GM19025 (cell line): ENCODE results near the gene MEIS1.
"Not testable (repeated sequence)": the region's sequence is repeated elsewhere in the genome, so short reads cannot be mapped to it uniquely, and the experiment has no call there.

Experiments used
- ATAC-seq: cut with Tn5 transposase; IDR thresholded peaks from one replicate; pipeline ENCODE4 v1.9.1; 2021; ENCODE audit warnings: mild to moderate bottlenecking, low read depth, moderate library complexity; ENCODE audit not compliant: unreplicated experiment

The MEIS1 gene

DNA sequence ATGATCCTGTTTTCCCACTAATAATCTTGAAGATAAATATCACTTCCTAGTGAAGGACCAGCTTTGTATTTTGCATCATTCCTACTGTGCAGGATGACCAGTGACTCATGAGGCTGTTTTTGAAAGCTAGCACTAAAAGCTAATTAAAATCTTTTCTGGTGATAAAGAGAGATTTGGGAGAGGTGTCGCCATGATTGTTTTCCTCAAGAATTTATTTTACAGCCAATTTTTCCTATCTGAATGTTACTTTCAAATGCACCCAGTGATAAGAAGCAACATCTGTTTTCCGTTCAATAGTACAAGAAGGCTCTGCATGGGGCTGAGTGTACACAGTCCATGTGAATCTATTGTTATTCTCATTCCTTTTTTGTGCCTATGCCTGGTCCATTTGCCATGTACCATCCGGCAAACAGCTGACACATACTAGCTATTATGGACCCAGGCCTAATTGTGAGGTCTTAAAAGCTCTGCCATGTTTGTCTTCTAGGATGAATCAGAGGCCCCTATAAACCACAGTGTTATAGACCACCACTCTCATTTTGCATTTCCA is 28.4 kb downstream of the MEIS1 start:
- ATAC-seq = no peak

DNA sequence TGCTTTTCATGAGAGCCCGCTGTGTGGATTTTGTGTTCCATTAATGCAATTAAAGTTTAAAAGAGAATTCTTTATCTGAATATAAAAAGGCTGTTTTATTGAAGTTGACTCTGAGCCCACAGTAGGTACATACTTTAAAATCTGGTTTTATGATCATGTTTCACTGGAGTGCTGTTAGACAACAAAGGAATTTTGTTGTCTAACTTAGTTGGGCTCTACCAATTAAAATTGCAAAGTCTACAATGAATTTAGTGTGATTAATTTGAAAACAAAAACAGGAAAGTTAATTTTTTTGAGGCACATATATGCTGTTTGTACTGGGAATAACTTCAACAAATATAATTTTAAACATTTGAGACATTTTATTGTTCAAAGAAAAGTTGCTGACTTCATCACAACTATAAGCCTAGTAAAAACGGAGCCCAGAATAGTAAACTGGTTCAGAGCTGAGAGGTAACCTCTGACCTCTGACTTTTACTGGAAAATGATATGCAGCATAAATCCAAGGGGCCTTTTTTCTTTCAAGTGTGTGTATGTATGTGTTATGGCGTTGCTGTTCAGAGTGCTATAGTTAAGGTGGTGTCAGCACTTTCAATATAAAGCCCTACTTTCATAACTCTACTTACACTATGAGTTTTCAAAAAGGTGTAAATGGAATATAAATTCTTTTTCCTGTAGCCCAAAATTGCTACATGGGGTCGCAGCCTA is 30.2 kb downstream of the MEIS1 start:
- no peak for ATAC-seq

DNA sequence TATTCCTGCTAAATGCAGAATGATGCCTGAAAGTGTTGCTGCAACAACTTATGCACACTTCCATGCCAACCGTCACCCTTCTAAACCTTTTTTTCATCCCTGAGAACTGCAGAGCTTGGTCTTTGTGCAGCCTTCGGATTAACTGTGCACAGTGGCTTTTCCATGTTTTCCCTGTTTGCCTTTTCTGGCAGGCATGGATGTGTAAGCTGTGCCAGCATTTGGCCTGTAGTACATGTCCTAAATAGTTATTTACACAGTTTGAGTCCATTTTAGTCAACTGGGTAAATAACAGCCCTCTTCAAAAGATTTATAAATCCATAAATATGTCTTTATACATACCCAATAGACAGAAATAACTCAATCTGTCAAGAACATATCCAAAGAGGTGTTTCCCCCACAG is 31.5 kb downstream of the MEIS1 start:
- ATAC-seq = no peak

DNA sequence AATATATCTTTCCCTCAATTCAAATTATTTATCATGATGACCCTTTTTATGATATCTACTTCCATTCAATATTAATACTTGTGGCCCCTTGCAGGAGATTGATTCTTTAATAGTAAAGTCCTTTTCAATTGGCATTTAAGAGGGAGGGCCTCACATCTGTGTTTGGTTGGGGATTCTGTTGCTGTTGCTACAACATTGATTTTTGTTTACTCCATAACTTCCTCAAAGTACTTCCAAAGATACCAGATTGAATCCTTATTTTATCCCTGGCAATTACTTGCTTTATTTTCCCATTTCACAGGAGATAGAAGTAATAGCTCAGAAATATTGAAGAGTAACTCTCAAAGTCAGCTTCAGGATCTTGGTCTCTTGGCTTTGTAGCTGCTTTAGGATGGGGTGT is 32.8 kb downstream of the MEIS1 start:
- no peak for ATAC-seq

DNA sequence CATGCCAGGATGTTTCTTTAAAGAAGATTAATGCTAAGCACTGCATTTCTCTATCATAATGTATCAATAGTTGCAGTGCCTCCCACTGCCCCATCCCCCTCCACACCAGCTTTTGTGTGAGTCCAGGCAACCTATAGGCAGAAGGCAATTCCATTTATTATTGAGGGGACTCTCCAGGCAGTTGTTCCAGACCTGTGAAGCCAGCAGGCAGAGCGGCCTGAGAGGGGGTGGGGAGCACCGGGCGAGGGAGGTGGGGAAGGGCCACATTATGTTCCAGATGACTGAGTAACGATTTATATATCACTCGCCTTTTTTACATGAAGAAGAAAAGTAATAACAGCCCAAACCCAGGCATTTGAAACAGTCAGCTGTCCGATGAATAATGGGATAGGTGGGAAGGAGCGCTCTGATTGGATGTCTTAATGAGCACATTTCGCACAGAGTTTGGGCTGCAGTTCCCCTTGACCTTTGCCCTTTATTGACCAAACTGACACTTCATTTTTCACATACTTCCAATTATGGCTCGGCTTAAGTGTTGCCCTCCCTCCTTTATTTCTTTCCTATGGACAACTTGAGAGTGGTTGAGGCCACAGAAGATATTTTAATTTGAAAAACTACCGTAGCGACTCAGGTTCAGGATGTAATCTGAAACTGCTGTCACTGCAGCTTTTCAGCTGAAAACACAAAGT is 34.4 kb downstream of the MEIS1 start:
- ATAC-seq = no peak

DNA sequence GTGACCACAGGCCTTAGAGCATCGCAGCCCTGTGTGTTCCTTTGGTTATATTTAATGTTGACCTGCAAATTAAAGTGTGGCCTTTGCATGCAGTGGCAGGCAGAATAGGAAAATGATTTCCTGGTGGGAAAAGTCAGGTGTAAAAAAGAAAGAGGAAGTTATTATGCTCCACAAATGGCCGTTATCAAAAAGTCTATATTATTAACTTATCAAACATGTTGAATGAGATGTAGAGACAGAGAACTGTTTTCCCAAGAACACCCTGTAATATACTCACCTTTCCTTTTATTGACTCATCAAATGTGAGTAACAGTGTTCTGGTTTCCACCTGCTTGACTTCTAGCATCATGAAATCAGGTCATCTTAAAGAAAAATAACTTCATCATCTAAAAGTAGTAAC is 35.3 kb downstream of the MEIS1 start:
- ATAC-seq = no peak

DNA sequence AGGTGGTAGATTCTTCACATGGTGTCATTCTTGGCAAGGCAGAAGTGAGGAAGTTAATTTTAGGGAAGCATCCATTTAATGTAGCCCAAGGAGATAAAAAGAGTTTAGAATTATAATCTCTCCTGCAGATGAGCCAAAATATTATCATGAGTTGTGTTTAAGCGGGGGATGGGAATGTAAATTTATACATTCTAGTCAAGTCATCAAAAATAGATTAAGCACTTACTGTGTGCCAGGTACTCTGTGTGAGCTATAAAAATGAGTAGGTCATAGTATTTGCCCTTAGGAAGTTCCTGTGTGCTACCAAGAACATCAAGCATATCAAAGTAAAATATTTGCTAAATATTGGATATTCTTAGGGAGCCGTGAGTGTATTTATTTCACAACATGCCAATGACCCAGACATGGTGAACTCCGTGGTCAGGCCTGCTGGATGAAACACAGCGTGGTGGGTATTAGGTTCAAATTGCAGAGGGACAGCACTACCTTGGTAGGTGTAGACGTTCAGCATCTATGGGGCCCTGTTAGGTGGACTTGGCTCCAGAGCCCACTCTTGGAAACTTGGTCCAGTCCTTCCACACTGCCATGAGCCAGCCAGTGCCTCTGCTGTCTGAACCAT is 37.4 kb downstream of the MEIS1 start:
- no peak for ATAC-seq

DNA sequence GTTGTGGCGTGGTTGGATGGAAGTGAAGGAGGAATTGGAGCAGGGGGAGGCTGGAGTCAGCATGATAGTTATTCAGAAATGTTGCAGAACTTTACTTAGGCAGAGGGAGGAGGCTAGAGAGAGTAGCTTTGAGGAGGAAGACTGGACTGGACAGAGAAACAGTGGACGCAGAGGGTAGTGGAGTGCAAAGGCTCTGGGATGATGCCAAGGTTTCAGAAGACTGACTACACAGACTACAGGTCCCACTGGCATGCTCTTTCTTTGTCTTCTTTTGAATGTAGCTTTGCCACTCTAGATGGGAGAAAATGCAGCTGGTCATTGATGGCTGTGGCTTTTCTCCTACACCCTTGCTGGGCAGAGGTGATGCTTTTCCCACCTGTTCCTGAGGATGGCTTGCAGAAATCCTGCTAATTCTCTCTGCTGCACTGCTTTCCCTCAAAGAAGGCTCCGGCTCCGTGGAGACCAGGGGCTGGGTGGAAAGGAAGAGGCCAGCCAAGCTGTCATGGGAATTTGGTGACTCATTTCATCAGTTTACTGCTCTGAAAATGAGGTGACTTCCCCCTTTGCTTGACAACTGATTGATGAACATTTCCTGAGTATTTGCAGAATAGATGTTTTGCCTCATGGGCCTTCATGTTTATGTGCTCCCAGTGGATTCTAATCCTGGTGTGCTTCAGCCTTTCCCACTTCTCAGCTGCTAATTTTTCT is 42.4 kb downstream of the MEIS1 start:
- no peak for ATAC-seq

DNA sequence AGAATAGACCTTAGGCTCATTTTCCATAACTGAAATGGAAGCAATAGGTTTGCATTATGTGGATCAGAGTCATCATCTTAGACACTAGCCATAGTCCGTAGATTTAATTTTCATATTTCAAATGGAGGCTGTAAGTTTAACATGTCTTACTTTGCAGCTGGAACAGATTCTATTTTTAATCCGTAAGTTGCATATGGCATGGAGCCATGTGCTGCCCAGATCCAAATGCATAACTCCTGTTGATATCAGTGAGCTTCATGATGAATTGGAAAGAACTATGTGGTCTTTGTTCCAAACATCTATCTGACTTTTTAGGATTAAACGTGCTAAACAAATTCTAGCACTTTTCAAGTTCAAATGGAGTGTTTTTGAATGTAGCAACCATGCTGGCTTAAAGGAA is 43.4 kb downstream of the MEIS1 start:
- no peak for ATAC-seq

DNA sequence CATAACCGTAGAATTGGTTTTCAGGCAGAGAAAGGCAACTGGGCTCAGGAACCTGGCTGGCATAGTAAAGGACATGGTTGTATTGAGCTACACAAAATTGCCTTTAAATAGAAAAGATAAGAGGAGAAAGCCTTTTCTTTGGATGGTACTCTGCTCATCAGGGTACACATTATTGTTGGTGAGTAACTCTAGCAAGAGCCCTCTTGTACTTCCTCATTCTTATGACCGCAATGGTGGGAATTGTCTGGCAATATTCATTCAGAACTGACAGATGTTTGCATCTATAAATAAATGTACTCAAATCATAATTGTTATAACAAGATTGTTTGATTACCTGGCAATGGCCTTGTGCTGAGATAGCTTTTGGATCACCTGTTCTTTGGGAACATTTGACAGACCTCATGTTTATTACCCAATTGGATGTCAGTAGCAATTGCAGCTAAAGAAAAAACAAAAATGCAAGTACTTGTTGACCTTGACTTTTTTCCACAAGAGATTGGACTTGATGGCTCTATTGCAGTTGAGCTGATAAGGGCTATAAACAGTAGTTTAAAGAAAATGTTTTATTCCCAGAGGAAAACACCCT is 43.9 kb downstream of the MEIS1 start:
- no peak for ATAC-seq

DNA sequence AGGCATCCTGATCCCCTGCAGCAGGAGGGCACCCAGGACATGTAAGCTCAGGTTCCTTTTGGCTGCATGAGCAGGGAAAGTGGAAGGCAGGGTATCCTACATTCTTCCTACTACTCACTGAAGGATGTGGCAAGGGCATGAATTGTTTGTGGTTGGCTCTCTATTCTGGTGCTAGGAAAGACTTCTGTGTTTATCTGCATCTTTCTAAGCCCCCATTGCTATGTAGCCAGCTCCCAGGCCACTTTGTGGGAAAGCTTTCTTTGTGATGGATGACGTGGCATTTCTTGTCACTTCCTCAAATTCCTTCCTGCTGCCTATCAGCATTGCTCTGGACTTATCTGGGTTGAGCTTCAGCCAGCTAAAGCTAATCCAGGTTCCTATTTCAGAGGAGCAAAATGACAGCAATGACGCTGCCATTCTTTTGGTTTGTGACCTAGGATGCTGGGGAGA is 46.2 kb downstream of the MEIS1 start:
- ATAC-seq = no peak

DNA sequence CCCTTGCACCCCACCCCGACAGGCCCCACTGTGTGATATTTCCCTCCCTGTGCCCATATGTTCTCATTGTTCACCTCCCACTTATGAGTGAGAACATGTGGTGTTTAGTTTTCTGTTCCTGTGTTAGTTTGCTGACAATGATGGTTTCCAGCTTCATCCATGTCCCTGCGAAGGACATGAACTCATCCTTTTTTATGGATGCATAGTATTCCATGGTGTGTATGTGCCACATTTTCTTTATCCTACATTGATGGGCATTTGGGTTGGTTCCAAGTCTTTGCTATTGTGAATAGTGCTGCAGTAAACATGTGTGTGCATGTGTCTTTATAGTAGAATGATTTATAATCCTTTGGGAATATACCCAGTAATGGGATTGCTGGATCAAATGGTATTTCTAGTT is 50.3 kb downstream of the MEIS1 start:
- not testable (repeated sequence) for ATAC-seq

DNA sequence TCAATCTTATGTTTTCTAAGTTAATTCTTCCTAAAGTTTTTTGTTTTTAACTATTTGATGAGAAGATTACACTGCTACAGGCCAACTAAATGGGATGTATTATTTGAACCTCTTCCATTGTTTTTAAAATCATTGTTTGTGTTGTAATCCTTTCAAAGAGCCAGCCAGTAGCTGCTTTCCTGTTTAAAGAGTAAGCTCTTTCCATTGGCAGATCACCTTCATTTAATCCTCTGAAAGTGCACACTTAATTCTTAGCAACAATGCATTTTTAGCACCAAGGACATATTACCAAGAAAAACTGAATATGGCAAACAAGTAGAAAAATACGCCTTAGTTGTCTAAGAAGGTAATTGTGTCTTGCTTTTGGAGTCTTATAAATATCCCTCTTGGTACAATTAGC is 54.0 kb downstream of the MEIS1 start:
- no peak for ATAC-seq

DNA sequence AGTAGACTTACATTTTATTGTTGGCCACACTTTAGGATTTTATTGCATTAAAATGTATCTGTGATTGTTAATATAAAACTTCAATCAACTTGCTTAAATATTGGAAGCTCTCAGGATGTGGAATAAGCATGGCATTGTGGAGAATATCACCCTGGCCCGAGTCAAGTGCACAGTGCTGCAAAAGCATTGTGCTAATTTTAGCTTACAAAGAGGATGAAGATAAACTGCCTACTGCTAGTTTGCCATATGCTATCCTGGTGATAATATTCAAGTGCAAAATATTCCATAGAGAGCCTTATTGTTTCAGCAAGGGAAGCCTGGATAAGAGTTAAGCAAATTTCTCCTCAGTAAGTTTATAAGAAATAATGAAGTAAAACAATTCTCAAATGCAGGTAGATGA is 54.5 kb downstream of the MEIS1 start:
- no peak for ATAC-seq

DNA sequence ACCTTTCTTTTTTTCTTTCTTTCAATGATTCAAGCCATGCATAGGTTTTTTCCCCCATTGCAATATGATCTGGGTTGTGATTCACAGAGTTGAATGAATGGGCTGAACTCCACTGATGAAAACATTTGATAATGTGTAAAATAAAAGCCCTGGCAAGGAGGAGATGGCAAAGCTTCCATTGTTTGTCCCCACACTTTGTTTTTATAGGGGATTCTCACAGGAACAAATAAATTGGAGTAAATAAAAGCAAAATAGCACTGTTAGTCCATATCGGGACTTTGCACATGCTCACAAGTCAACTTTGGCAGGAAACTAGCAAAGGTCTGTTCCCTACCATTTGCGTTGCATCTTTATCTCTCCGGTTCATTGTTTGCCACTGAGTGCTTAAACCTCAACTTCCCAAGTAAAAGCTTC is 55.7 kb downstream of the MEIS1 start:
- ATAC-seq = no peak

DNA sequence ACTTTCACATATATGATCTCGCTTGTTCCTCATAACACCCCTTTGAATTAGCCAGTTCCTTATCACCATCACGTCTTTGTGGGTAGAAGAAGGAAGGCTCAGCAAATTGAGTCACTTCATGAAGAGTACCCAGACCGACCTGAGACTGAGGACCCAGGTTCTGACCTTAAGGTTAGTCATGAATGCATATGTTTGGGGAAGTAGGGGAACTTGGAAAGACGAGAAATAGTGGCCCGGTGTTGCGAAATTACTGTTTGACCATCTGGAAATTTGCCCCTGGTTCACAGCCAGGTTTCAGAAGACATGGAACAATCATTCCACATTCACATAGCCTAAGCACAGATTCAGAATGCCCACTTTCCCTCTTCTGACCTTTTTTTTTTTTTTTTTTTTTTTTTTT is 59.8 kb downstream of the MEIS1 start:
- ATAC-seq = no peak

DNA sequence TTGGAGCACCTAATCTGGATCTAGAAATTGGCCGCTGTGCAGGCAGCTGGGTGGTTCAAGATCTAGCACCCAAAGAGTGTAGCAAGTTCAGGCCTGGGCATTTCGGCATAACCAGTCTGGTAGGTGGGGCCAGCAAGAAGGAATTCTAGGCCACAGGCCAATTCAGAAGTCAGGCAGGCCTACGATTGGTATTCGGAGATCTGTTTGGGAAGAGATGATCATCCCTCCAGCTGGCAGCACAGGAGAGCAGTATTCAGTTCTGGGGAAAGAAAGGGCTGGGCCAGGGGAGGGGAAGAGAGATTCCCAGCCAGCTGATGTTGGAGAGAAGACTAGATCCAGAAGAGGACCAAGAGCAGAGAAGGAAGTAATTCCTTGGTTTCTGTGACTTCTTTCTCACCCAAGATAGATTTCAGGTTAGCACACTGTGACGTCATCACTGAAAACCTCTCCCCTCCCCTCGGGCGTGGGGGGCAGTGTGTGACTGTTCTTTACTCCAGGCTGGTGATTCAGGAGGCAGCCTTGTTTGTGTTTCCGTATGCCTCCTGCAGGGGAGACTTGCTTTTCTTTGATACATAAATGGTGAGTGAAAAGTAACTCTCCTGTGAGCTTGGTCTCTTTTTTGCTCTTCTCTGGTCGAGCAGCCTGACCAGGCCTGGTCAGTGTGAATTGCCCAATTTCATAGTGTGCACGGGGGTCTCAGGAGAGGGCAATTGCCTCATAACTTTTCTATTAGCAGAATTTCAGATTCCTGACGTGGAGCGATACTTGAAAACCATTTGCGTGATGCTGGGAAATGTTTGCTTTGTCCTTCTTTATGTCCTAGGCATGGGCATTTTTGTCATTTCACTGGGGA is 61.1 kb downstream of the MEIS1 start:
- no peak for ATAC-seq

DNA sequence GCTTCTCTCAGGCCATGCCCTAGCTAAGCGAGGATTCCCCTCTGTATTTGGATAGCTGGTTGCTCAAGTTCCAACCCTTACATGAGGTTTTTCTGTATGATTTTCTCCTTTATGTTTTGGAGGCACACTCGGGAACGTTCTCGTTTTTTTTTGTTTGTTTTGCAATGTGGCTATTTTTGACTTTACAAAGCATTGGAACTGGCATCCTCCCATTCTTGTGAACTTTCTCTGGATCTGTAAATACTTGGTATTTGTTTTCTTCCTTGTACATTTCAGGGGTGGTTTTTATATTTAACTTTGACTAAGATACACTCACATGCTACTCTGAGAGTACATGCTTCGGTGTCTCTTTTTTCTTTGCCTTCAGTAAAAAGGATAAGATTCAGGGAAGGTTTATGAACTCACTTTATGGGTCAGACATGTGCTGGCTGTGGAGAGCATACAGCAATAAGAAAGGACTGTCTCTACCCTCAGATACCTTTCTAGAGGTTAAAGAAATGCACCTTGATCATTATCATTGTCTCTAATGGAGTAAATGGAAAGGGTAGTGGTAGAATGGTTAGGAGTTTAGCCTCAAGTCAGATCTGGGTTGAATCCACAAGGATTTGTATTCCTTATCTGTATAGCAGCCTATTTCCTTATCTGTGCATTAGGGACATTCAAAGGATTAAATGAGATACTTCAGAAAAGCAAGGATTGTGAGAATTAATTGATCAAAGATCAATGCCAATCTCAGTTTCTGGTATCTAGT is 61.9 kb downstream of the MEIS1 start:
- no peak for ATAC-seq
